GM19395 (cell line): ENCODE data around the gene TBC1D7.

ENCODE experiments used
- ATAC-seq: cut with Tn5 transposase; IDR thresholded peaks from one replicate; pipeline ENCODE4 v1.9.1; 2021; ENCODE audit warnings: mild to moderate bottlenecking, moderate library complexity; ENCODE audit not compliant: unreplicated experiment

The TBC1D7 gene

DNA sequence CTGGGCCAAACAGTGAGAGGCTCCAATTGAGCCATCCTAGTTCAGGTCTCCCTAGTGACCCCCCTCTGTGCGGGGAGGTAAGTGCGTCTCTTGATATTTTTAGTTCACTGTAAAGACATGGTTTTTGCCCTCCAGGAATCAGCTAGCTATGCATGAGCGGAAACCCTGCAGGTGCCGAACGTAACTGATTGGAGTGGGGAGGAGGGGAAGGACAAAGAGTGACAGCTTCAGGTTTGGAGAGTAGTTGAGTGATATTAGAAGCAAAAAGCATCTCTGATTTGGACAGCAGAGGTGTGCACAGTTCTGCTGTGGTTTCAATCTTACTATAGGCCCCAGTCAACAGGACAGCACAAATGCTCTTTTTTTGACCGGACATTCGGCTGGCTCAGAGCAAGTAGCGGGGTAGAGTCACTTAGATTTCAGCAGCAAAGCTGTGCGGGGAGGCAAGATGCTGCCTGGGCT, 31.8 kb downstream of the TBC1D7 start:
- ATAC-seq = peak; percentile 66

DNA sequence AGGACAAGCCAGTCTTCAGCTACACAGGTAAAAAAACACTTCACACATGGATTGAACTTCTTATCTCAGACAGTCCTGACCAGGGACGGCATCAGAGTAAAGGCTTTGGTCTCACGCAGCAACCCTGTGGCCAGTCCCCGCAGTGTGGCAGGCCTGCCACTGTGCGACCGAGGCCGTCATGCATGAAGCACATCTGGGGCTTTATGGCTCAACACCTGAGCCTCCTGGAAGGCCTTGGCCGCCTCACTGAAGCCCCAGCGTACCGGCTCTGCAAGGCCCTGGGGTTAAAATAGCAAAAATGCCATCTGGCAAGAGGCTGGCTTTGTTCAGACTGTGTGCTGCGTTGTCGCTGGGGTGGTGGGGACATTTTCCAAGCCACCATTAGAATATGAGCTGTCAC, 32.8 kb downstream of the TBC1D7 start:
- no peak for ATAC-seq

- no peak for ATAC-seq
These were observed 33.8 kb downstream of the TBC1D7 start for GRCh38 chr6:13294499-13295069.

DNA sequence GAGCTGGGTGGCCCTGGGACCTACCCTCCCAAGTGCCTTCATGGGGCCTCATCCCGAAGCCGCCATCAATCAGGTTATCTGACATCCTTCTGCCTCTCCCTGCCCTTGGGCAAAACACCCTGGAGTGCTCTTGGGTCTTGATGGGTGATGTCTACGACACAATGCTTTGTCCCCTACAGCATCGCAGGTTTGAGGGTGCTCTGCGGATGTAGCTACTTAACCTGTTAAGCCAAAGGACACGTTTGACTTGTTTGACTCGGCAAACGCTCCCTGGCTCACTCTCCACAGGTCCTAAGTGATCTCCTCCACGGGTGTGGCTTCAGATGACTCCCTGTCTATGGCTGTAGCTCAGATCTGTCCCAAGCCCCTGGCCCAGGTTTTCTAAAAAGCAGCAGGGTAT, 35.6 kb downstream of the TBC1D7 start:
- no peak for ATAC-seq

GRCh38 chr6:13290335-13290734, 38.0 kb downstream of the TBC1D7 start:
- no peak for ATAC-seq

DNA sequence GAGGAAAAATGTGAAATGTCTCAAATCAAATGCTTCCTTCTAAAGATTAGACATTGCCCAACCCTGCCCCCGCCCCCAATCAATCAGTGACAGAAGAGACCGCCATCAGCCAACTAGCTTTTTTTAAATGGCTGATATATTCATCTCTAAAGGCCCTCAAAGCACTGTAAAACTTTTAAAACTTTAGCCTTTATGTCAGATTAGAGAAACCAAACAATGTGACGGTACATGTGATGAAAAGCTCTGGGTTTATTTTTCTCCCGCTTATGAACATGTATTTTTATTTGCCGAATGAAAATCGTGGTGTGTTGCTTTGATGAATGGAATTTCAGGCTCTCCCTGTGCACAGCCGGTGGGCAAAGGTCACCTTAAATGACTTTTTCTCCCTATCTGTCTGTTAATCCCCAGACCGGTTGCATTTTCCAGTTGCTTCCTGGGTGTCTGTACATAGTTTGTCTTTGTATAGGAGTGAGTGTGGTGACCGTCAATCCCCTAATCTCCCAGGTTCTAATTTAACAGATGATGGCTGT, 38.5 kb downstream of the TBC1D7 start:
- no peak for ATAC-seq

GRCh38 chr6:13288969-13289391, 39.4 kb downstream of the TBC1D7 start:
- ATAC-seq = no peak

DNA sequence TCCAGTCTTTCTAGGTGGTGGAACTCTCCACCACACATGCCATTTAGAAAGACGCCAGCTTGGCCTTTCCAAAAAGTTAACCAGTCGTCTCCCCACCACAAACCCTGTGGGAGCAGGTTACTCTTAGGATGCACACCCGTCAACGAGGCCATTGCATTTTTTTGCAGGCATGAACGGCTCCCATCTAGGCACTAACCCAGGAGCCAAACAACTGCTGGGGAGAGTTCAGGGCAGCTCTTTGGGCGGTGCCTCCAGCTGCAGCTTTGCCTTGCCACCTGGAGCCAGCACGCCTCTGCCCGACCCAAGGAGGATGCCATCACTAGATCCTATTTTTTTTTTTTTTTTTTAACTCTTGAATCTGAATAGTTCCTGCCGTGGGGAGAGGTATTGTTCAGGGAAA, 39.9 kb downstream of the TBC1D7 start:
- no peak for ATAC-seq

GRCh38 chr6:13287104-13287503, 41.2 kb downstream of the TBC1D7 start:
- no peak for ATAC-seq

GRCh38 chr6:13286181-13286580, 42.2 kb downstream of the TBC1D7 start:
- ATAC-seq = peak; percentile 67

GRCh38 chr6:13285705-13286104, 42.6 kb downstream of the TBC1D7 start:
- no peak for ATAC-seq

GRCh38 chr6:13284646-13285045, 43.7 kb downstream of the TBC1D7 start:
- ATAC-seq = no peak

GRCh38 chr6:13283331-13283730, 45.0 kb downstream of the TBC1D7 start:
- no peak for ATAC-seq

- no peak for ATAC-seq
These were observed 45.8 kb downstream of the TBC1D7 start for GRCh38 chr6:13282393-13283069.

GRCh38 chr6:13281686-13282085, 46.7 kb downstream of the TBC1D7 start:
- ATAC-seq = no peak

DNA sequence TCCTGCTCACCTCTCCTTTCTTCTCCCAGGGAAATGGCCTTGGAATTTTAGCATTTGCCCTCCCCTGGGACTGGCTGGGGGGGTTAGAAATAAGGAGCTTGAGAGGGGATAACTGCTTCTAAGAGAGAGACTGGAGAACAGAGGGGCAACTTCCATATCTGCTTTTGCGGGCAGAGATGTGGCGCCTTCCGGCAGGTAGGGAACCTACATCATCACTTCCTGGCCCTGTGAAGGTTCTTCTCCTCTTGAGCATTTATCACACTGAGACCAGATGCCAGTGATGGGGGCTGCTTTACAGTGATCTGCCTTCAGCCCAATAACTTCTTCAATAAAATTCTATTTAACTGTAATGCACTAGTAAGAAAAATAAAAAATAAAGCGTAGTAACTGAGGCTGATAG, 48.1 kb downstream of the TBC1D7 start:
- ATAC-seq = no peak

GRCh38 chr6:13278991-13279390, 49.3 kb downstream of the TBC1D7 start:
- no peak for ATAC-seq

- ATAC-seq = no peak
These were observed 50.2 kb downstream of the TBC1D7 start for GRCh38 chr6:13278164-13278563.

DNA sequence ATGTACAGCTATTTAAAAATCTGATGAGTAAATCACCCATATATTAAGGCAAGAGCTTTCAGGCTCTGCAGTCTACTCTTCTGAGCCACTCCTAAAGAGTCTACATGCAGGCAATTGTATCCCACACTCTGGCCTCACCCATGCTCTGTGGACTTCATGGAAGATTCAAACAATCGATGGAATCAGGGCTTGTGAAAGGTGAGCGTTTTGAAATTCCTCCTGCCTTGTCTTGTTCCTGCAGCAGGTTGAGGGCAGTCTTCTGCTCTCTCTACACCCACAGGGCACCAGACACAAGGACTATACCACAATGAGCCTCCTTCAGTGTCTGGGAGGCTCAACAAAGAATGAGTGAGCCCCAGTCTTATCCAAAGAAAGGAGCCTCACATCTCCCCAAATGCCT, 51.1 kb downstream of the TBC1D7 start:
- ATAC-seq = no peak

DNA sequence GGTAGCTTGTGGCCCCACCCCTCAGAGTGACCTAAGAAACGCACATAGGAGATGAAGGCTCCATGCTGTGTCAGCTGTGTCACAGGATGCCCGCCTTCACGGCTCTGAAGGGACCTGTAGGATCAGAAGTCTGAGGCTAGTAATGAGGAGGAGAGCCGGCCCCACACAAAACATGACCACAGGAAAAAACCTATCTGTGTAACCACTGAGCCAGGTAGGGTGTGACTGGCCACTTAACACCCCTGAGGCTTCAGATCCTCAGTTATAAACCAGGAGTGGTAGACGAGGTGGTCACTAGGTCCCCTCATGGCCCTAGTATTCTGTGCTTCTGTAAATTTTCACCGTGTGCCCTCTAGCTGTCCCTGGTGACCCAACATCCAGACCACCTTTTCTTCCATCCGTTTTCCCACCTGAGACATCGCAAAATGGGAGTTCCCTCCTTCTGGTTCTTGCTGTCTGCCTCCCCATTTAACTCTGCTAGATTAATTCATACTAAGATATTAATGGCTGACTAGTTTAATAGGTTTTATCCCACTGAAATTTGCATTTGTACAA, 52.8 kb downstream of the TBC1D7 start:
- ATAC-seq = no peak

DNA sequence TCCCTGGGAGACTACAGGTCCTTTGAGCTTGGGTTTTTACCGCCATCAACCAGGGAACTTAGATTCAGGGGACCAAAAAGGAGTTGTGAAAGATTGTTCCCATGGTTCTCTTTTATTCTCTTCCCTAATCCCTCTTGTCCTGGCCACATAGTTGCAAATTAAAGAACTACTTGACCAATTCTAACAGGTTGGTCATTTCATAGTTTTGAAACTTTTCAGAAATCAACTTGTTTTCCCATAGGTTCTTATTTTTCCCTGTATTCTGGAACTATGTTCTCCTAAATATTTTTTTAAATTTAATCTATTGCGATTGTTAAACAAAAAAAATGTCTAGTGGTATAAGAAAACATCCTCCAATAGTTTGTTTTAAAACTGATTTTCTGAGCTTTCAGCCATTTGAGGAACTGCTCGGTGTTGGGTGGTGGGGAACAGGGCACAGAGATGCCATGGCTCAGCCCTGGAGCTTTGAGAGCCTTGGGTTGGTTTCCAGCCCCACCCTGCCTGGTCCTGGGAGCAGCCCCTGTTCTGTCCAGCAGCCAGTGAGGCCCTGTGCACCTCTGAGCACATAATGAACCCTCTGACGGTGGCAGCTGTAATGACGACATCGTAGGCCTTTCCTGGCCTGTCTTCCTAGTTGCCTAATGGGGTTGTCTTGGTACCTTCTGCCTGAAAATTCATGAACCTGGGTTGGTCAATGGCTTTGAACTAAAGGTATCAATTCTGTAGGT, 53.5 kb downstream of the TBC1D7 start:
- no peak for ATAC-seq
